HCT116 (cell line): ENCODE measurements around the gene ADAP2. TPM values are rescaled to one million over a fixed set of nuclear protein-coding genes. Genes with fewer than 3 reads are reported as not detected.
"Not testable (repeated sequence)": the region's sequence is repeated elsewhere in the genome, so short reads cannot be mapped to it uniquely, and the experiment has no call there.

Experiments used
- ATAC-seq: fragments of 200-7000 bp; cut with Tn5 transposase; 2 replicates; pipeline ENCODE4 v1.9.1; 2020; ENCODE audit warnings: mild to moderate bottlenecking, moderate library complexity
- BruUV-seq: library from RNA; stranded (reverse); fragments of 400-500 nt; replicated peaks from 2 replicates; lab custom pipeline; 2021; lab: Mats Ljungman, UMichigan
- CTCF ChIA-PET: fragments of 300-600 bp; sonication (Branson Sonifier 250); formaldehyde crosslinking; loops from one replicate; lab custom pipeline; 2021; ENCODE audit warnings: antibody characterized with exemption; lab: Charles Lee
- POLR2A ChIA-PET: fragments of 300-600, 350-600 bp; sonication (Branson Sonifier 250); formaldehyde crosslinking; loops from one replicate; lab custom pipeline; 2021; ENCODE audit warnings: antibody characterized with exemption; lab: Charles Lee
- RAD21 ChIA-PET, 2 experiments: fragments of 300-600 bp; sonication (Branson Sonifier 250); formaldehyde crosslinking; loops; one replicate each; lab custom pipeline; 2023; ENCODE audit warnings: low total read pairs in 2 of 2; ENCODE audit not compliant: uncharacterized antibody in 2 of 2, unreplicated experiment in 2 of 2, low non-redundant PET in 1 of 2; lab: Charles Lee
- DNase-seq: peaks from one replicate; pipeline ENCODE4 v3.0.0-alpha.2; 2010; ENCODE audit warnings: low read depth, low spot score
- H2AFZ ChIP-seq: fragments of 200-600 bp; shearing (Covaris generic), sonication (generic); 2 replicates; pipeline ENCODE4 v1.6.1; 2017; ENCODE audit warnings: low read depth, mixed run types, mixed read lengths, antibody characterized with exemption, low read length; ENCODE audit not compliant: poor library complexity, severe bottlenecking
- H3K27ac ChIP-seq: 2 replicates; pipeline ENCODE4 v1.5.1; 2012; ENCODE audit warnings: low read depth, low read length
- H3K27me3 ChIP-seq: fragments of 200-600 bp; sonication (generic); 2 replicates; pipeline ENCODE4 v1.6.1; 2016; ENCODE audit warnings: mixed run types, low read length, mixed read lengths; ENCODE audit not compliant: insufficient read depth
- H3K36me3 ChIP-seq, 2 experiments: fragments of 200-500 bp in 1 of 2; fragments of 200-600 bp in 1 of 2; sonication (Bioruptor generic) in 1 of 2; sonication (generic) in 1 of 2; 2 replicates each; pipeline versions ENCODE4 v1.5.1 to v1.6.1; 2014 to 2016; ENCODE audit warnings: low read length in 2 of 2, inconsistent platforms in 1 of 2, mixed read lengths in 1 of 2, mixed run types in 1 of 2; ENCODE audit not compliant: insufficient read depth in 2 of 2, control insufficient read depth in 1 of 2
- H3K4me1 ChIP-seq, 2 experiments: fragments of 200-600 bp in 1 of 2; sonication (generic) in 1 of 2; 2 replicates each; pipeline versions ENCODE4 v1.5.1 to v1.6.1; 2012 to 2017; ENCODE audit warnings: low read length in 2 of 2, inconsistent platforms in 1 of 2, mild to moderate bottlenecking in 1 of 2, mixed read lengths in 1 of 2, mixed run types in 1 of 2, moderate library complexity in 1 of 2; ENCODE audit not compliant: insufficient read depth in 2 of 2, control insufficient read depth in 1 of 2
- H3K4me2 ChIP-seq: fragments of 200-600 bp; sonication (generic); 2 replicates; pipeline ENCODE4 v1.6.1; 2017; ENCODE audit warnings: mixed run types, low read length, mixed read lengths
- H3K4me3 ChIP-seq, 2 experiments: fragments of 200-600 bp in 1 of 2; sonication (generic) in 1 of 2; replicated peaks in 1 of 2; 2 replicates each; pipeline ENCODE4 v1.5.1; 2011 to 2016; ENCODE audit warnings: low read length in 2 of 2, control low read depth in 1 of 2, low read depth in 1 of 2, mild to moderate bottlenecking in 1 of 2, mixed read lengths in 1 of 2, mixed run types in 1 of 2
- H3K79me2 ChIP-seq: fragments of 200-600 bp; sonication (generic); 2 replicates; pipeline ENCODE4 v1.6.1; 2017; ENCODE audit warnings: mild to moderate bottlenecking, mixed run types, low read length, moderate library complexity, mixed read lengths; ENCODE audit not compliant: insufficient read depth
- H3K9ac ChIP-seq: fragments of 200-600 bp; sonication (generic); 2 replicates; pipeline ENCODE4 v1.6.1; 2016; ENCODE audit warnings: low read length, mixed read lengths
- H3K9me2 ChIP-seq: fragments of 200-600 bp; sonication (generic), shearing (Covaris generic); 2 replicates; pipeline ENCODE4 v1.6.1; 2017; ENCODE audit warnings: mixed run types, mild to moderate bottlenecking, moderate library complexity; ENCODE audit not compliant: insufficient read depth
- H3K9me3 ChIP-seq, 2 experiments: fragments of 200-500 bp in 1 of 2; fragments of 200-600 bp in 1 of 2; sonication (Bioruptor generic) in 1 of 2; sonication (generic) in 1 of 2; 2 replicates each; pipeline ENCODE4 v1.6.1; 2014 to 2017; ENCODE audit warnings: low read length in 2 of 2, mixed read lengths in 2 of 2, inconsistent platforms in 1 of 2, low read depth in 1 of 2, mild to moderate bottlenecking in 1 of 2, mixed run types in 1 of 2, moderate library complexity in 1 of 2; ENCODE audit not compliant: control insufficient read depth in 1 of 2, insufficient read depth in 1 of 2
- H4K20me1 ChIP-seq: fragments of 200-600 bp; sonication (generic), shearing (Covaris generic); 2 replicates; pipeline ENCODE4 v1.6.1; 2017; ENCODE audit warnings: mixed run types, mild to moderate bottlenecking, moderate library complexity; ENCODE audit not compliant: insufficient read depth
- EZH2 ChIP-seq: fragments of 200-600 bp; sonication (generic); IDR thresholded peaks from 2 replicates; pipeline ENCODE4 v1.6.1; 2017; ENCODE audit warnings: antibody characterized with exemption, mixed run types
- intact Hi-C: fragments of 100-400 bp; cut with micrococcal nuclease; formaldehyde crosslinking; loops from 2 replicates; pipeline ENCODE4 v1.10.0; 2022
- total RNA-seq: library from RNA; stranded (reverse); gene quantifications from one replicate; pipeline ENCODE4 v1.2.1, GENCODE V29; 2021; ENCODE audit not compliant: unreplicated experiment

Gene ADAP2
- total RNA-seq, 1 experiment from 2014 or later = 17.2 TPM

DNA sequence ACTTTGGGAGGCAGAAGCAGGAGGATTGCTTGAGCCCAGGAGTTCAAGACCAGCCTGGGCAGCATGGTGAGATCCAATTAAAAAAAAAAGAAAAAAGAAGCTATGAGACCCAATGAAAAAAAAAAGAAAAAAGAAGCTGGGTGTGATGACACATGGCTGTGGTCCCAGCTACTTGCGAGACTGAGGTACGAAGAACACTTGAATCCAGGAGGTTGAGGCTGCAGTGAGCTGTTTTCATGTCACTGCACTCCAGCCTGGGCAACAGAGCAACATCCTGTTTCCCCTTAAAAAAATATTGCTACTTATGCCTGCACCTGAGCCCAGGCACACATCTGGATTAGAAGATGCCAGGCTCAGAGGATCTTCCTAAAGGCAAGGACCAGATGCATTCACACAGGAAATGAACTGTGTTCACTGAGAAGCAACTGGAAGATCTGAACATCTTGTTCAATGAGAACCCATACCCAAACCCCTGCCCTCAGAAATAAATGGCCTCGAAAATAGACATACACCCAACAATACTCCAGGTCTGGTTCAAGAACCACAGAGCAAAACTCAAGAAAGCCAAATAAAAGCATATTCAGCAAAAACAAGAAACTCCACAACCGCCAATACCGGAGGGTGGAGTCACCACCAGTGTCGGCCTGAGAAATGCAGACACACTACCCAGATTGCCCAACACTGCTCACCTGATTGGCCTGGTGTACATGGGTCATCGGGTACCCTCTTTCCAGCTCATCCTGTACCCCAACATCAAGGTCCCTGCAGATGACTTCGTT lies 53.5 kb downstream of the ADAP2 start:
- intact Hi-C loops = no loop called here
- H3K4me1 ChIP-seq = peaks cover 7 to 22% of the 10 kb centered on the region in 2 experiments; a peak in 3 of 4 replicates
- POLR2A ChIA-PET = no interaction called here
- H3K9me2 ChIP-seq = no peaks in the 10 kb centered on the region
- DNase-seq = no peak
- H3K36me3 ChIP-seq = no peaks in the 10 kb centered on the region
- RAD21 ChIA-PET = no interaction called here
- H3K4me2 ChIP-seq = no peak overlapping the region
- no peaks in the 10 kb centered on the region for H3K27me3 ChIP-seq
- ATAC-seq = no peak
- no peak overlapping the region for H2AFZ ChIP-seq
- no TSS peak for BruUV-seq
- H3K79me2 ChIP-seq = peaks cover 17% of the 10 kb centered on the region
- H4K20me1 ChIP-seq = no peaks in the 10 kb centered on the region
- CTCF ChIA-PET = no interaction called here
- no peak overlapping the region for H3K9ac ChIP-seq
- TF ChIP-seq EZH2 = no peak
- no peak overlapping the region for H3K4me3 ChIP-seq
- no peaks in the 10 kb centered on the region for H3K9me3 ChIP-seq
- no peak overlapping the region for H3K27ac ChIP-seq

DNA sequence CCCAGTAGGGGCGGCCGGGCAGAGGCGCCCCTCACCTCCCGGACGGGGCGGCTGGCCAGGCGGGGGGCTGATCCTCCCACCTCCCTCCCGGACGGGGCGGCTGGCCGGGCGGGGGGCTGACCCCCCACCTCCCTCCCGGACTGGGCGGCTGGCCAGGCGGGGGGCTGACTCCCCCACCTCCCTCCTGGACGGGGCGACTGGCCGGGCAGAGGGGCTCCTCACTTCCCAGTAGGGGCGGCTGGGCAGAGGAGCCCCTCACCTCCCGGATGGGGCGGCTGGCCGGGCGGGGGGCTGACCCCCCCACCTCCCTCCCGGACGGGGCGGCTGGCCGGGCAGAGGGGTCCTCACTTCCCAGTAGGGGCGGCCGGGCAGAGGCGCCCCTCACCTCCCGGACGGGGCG lies 58.2 kb downstream of the ADAP2 start:
- H3K27me3 ChIP-seq, H3K79me2 ChIP-seq, H2AFZ ChIP-seq, H3K4me2 ChIP-seq, H3K9ac ChIP-seq, H4K20me1 ChIP-seq, POLR2A ChIA-PET, H3K4me1 ChIP-seq, H3K36me3 ChIP-seq, intact Hi-C loops, ATAC-seq, H3K27ac ChIP-seq, DNase-seq, H3K9me3 ChIP-seq, H3K4me3 ChIP-seq, H3K9me2 ChIP-seq, RAD21 ChIA-PET, CTCF ChIA-PET, BruUV-seq: not testable (repeated sequence)
